OCI-LY7 (cell line): ENCODE data around the gene TAB2.

ENCODE experiments used
- EZH2phosphoT487 ChIP-seq: fragments of 200-600 bp; sonication (generic); IDR thresholded peaks from 2 replicates; pipeline ENCODE4 v1.6.1; 2018; ENCODE audit warnings: low read depth, borderline replicate concordance, mild to moderate bottlenecking, mixed run types, antibody characterized with exemption, low read length, moderate library complexity, mixed read lengths
- TF ChIP-seq, protein P1 (sequence below): fragments of 200-600 bp; sonication (generic); conservative IDR thresholded peaks from 2 replicates; pipeline ENCODE4 v1.5.1; 2014; ENCODE audit warnings: mild to moderate bottlenecking, antibody characterized with exemption, low read length, moderate library complexity, mixed read lengths

DNA sequence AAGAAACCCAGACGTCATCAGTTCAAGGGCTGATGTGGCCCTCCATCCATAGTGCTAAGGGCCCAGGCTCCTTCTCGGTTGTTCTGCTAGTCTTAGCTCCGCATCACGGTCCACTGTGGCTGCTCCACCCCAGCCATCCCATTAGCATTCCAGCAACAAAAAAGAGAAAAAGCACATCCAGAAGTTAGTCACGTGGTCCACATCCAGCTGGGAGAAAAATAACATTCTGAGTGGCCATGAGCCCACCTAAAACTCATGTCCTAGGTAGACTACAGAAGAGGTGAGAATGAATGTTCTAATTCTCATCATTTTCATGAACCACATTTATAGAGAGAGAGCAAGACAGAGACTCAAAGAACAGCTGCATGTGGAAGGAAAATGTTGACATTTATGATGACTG, 49.4 kb upstream of the TAB2 start:
- TF ChIP-seq, protein P1, sequence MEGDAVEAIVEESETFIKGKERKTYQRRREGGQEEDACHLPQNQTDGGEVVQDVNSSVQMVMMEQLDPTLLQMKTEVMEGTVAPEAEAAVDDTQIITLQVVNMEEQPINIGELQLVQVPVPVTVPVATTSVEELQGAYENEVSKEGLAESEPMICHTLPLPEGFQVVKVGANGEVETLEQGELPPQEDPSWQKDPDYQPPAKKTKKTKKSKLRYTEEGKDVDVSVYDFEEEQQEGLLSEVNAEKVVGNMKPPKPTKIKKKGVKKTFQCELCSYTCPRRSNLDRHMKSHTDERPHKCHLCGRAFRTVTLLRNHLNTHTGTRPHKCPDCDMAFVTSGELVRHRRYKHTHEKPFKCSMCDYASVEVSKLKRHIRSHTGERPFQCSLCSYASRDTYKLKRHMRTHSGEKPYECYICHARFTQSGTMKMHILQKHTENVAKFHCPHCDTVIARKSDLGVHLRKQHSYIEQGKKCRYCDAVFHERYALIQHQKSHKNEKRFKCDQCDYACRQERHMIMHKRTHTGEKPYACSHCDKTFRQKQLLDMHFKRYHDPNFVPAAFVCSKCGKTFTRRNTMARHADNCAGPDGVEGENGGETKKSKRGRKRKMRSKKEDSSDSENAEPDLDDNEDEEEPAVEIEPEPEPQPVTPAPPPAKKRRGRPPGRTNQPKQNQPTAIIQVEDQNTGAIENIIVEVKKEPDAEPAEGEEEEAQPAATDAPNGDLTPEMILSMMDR = no peak
- no peak for TF ChIP-seq EZH2phosphoT487
